IPS-18c (cell line): ENCODE results near the gene ESR1.

Experiments used
- H3K4me3 ChIP-seq: 2 replicates; pipeline ENCODE4 v1.7.0; 2013; ENCODE audit warnings: low read depth, mild to moderate bottlenecking, low read length, moderate library complexity; ENCODE audit not compliant: insufficient read depth
- H3K9me3 ChIP-seq: one replicate; pipeline ENCODE4 v1.6.1; 2013; ENCODE audit warnings: mild to moderate bottlenecking, low read length, moderate library complexity; ENCODE audit not compliant: control insufficient read depth, insufficient read depth

The ESR1 gene

DNA sequence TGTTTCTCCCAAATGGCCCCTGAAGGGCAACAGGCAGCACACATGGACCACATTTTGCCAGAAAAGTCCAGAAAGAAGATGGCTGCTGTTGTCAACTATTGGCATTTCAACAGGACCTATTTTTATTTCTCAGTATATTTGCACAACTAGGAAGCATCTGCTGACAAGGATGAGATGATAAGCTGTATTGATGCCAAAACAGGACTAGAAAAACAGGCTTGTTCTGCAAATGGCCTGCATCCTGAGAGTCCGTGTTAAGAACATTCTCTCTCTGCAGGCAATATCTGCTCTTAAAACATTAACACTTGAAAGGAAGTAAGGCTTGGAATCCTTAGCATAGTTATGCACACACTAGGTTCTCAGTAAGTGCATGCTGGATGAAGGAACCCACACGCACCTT lies 283.7 kb downstream of the ESR1 start:
- H3K4me3 ChIP-seq = no peak overlapping the region
- H3K9me3 ChIP-seq = no peaks in the 10 kb centered on the region

DNA sequence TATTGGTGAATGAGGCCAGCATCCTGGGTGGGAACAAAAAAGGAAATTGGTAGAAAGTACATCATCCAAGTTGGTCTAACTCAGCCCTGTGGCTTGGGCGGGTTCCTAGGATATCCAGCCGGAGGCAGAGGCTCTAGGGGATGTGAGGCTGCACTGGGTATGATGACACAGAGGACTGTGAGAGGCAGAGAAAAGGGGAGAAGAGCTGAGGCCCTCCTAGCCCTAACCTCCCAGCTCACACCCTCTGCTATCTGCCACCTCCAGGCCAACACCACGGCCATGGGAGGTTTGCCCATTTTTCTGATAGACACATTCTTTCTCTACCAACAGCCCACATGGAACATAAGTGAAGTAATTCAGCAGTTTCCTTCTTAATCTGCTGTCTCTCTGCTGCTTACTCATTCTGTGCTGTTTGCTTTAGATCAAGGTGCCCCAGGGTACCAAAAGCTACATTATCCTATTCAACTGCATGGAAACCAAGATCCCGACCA lies 284.4 kb downstream of the ESR1 start:
- H3K9me3 ChIP-seq = no peaks in the 10 kb centered on the region

DNA sequence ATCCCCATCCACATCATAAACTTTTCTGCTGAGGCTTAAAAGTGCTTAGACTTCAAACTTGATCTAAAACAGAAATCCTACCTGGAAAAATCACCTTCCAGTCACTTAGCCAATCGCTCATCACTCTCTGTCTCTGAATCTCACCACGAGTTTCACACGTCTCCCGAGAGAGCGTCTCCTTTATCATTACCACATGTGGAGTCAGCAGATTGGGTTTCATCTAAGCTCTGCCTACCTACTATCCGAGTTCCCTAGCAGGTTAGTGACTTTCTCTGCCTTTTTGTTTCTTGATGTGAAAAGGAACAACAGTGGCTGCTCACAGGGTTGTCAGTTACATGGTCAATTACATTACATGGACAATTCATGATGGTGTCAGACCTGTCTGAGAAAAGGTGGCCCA lies 286.2 kb downstream of the ESR1 start:
- H3K4me3 ChIP-seq = no peak overlapping the region

More for the DNA sequence above, 284.4 kb downstream of the ESR1 start:
- H3K4me3 ChIP-seq = no peak overlapping the region

DNA sequence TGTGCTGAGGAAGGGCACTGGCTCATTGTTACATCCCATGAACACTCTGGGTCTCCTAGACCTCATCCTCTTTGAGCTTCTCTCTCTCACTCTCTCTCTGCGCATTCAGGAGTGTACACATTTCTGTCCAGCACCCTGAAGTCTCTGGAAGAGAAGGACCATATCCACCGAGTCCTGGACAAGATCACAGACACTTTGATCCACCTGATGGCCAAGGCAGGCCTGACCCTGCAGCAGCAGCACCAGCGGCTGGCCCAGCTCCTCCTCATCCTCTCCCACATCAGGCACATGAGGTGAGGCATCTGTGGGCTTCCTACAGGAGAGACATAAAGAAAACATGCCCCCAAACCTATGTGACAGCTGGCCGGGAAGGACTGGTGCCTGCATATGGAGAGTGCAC lies 286.8 kb downstream of the ESR1 start:
- H3K4me3 ChIP-seq = no peak overlapping the region

More for the DNA sequence above, 286.2 kb downstream of the ESR1 start:
- no peaks in the 10 kb centered on the region for H3K9me3 ChIP-seq

DNA sequence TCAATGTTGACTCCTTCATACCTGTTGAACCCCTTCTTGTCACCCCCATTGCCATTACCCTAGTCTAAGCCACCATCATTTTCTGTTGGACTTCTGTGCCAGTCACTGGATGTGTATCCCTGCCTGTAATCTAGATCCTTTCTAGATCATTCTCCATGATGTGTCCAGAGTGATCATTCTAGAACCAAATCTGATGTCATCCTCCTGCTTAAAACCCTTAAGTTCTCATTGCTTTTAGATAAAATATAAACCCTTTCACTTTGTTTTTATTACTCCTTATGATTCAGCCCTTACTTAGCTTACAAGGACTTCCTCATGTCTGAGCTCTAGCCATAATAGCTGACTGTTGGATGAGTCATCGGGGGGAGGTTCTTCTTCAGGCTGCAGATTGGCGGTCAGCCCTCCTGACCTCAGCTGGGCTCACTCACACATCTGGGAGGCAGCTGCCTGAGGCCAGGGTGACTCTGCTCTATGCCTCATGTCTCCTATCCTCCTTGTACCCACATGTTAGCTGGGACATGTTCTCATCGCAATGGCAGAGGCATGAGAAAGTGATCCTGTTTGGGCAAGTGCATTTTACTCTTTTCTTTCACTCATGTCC lies 287.6 kb downstream of the ESR1 start:
- no peak overlapping the region for H3K4me3 ChIP-seq
- no peaks in the 10 kb centered on the region for H3K9me3 ChIP-seq

More for the DNA sequence above, 286.8 kb downstream of the ESR1 start:
- no peaks in the 10 kb centered on the region for H3K9me3 ChIP-seq

DNA sequence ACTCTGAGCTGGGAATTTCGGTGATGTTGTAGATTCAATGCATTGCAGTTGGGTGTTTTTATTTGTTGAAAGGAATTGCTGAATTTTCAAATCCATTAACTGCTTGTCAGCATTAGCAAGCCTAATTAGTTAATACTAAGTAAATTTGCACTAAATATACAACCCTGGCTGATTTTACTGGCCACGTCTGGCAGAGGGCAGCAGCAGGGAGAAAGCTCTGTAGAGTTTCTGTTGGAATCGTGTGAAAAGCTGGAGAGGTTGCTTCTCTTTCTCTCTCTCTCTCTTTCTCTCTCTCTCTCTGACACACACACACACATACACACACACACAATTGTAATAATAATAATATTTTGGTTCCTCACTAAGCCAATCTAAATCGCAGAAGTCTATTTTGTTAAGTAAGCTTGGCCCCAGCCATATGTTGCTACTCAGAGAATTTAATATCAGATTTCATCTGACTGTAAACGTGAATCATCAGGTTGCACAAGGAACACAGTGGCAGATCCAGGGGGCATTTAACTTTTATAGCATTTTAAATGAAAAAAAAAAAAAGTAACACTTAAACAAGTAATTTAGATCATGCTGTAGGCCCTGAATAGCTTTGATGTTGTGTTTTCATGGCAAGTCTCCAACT lies 289.5 kb downstream of the ESR1 start:
- H3K9me3 ChIP-seq = no peaks in the 10 kb centered on the region

DNA sequence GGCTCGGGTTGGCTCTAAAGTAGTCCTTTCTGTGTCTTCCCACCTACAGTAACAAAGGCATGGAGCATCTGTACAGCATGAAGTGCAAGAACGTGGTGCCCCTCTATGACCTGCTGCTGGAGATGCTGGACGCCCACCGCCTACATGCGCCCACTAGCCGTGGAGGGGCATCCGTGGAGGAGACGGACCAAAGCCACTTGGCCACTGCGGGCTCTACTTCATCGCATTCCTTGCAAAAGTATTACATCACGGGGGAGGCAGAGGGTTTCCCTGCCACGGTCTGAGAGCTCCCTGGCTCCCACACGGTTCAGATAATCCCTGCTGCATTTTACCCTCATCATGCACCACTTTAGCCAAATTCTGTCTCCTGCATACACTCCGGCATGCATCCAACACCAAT lies 291.2 kb downstream of the ESR1 start:
- H3K4me3 ChIP-seq = no peak overlapping the region
- no peaks in the 10 kb centered on the region for H3K9me3 ChIP-seq

More for the DNA sequence above, 289.5 kb downstream of the ESR1 start:
- H3K4me3 ChIP-seq = no peak overlapping the region

DNA sequence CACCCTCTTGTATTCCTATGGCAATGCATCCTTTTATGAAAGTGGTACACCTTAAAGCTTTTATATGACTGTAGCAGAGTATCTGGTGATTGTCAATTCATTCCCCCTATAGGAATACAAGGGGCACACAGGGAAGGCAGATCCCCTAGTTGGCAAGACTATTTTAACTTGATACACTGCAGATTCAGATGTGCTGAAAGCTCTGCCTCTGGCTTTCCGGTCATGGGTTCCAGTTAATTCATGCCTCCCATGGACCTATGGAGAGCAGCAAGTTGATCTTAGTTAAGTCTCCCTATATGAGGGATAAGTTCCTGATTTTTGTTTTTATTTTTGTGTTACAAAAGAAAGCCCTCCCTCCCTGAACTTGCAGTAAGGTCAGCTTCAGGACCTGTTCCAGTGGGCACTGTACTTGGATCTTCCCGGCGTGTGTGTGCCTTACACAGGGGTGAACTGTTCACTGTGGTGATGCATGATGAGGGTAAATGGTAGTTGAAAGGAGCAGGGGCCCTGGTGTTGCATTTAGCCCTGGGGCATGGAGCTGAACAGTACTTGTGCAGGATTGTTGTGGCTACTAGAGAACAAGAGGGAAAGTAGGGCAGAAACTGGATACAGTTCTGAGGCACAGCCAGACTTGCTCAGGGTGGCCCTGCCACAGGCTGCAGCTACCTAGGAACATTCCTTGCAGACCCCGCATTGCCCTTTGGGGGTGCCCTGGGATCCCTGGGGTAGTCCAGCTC lies 292.1 kb downstream of the ESR1 start:
- no peak overlapping the region for H3K4me3 ChIP-seq

DNA sequence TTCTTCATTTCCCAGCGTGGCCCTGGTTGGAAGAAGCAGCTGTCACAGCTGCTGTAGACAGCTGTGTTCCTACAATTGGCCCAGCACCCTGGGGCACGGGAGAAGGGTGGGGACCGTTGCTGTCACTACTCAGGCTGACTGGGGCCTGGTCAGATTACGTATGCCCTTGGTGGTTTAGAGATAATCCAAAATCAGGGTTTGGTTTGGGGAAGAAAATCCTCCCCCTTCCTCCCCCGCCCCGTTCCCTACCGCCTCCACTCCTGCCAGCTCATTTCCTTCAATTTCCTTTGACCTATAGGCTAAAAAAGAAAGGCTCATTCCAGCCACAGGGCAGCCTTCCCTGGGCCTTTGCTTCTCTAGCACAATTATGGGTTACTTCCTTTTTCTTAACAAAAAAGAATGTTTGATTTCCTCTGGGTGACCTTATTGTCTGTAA lies 292.7 kb downstream of the ESR1 start:
- no peaks in the 10 kb centered on the region for H3K9me3 ChIP-seq
- no peak overlapping the region for H3K4me3 ChIP-seq

More for the DNA sequence above, 292.1 kb downstream of the ESR1 start:
- no peaks in the 10 kb centered on the region for H3K9me3 ChIP-seq

DNA sequence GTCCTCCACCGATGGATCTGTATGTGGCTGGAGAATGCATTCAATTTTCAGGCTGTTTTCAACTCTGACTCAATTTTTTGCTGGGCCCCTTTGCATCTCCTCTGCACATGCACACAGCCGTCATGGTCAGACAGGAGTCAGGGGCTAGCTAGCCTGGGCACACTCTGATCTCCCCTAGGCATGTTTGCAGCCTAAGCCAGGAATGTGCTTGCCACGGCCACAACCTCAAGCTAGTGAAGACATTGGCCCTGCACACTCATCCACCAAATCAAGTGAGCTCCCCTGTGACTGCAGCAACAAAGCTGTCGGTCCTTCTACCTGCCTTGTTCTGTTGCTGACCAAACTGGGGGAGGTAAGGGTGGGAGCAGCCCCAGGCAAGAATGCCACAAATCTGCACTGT lies 300.5 kb downstream of the ESR1 start:
- Histone ChIP-seq H3K9me3 (no peaks in the 10 kb centered on the region), H3K4me3 (no peak overlapping the region)

DNA sequence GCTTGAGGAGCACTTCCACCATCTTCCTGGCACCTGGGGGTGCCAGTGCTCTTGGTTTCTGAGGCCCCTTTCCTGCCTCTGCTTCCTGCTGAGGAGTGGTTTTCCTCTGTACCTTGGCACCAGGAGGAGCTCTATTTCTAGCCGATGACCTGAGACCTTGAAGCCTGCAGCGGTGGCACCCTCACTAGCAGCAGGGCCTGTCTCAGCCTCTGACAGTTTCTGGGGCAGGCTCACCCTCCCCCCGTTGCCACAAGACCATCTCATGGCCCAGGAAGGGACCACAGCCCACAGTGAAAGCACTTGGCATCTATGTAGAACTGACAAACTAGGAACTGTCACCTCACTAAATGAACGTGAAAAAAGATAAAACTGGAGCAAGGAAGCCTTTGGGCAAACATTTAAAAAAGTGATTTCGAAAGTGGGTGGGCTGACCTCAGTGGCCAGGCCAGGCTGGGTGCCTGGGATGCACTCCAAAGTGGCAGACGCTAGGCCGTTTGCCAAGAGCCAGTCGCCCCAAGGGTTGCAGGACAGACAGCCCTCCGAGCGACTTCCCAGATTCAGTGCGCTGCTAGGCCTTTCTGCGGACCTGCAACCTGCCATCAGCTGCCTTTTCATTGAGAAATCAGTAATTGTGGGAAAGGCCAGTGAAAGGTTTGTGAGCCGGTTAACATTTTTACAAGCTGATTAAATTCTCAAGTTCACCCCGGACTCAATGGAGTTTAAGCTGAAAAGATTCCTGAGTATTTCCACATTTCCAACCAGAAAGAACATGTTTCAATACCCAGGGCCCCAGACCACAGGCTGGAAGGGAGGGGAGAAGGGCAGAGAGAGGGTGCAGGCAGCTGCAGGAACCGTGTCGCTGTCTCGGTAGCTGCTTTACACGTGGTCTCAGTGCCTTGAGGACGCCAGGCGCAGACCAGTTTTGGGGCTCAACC lies 303.7 kb downstream of the ESR1 start:
- H3K9me3 ChIP-seq = no peaks in the 10 kb centered on the region
- no peak overlapping the region for H3K4me3 ChIP-seq

DNA sequence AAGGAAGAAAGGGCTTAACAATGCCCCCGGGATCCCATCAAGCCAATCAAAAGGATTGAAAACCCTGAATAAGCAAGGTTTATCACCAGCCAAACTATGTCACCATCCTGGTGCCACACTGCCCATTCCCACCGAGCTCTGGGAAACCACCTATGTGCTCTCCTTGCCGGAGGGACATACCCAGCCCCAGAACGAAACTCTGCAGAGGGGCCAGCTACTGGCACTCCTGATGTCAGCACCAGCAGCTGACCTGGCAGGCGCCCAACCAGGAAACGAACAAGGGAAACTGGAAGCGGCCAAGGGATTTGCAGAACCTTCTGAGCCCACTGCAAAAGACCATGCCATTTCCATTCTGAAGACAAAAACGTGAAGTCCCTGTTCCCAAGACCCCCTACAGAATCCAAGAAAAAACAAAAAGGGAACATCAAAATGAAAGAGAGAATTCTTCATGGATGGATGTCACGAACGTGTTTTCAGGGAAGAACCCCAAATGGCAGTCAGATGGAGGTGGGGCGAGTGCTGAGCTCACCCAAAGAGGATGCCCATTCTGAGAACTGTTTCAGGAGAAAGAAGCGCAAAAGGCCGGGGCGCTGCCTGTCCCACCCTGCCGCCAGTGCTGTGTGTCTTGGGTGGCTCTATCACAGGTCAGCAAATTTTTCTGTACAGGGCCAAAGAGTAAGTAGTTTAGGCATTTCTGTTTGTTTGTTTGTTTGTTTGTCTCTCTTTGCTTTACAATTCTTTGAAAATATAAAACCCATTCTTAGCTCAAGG lies 305.2 kb downstream of the ESR1 start:
- Histone ChIP-seq H3K4me3 (no peak overlapping the region), H3K9me3 (no peaks in the 10 kb centered on the region)

DNA sequence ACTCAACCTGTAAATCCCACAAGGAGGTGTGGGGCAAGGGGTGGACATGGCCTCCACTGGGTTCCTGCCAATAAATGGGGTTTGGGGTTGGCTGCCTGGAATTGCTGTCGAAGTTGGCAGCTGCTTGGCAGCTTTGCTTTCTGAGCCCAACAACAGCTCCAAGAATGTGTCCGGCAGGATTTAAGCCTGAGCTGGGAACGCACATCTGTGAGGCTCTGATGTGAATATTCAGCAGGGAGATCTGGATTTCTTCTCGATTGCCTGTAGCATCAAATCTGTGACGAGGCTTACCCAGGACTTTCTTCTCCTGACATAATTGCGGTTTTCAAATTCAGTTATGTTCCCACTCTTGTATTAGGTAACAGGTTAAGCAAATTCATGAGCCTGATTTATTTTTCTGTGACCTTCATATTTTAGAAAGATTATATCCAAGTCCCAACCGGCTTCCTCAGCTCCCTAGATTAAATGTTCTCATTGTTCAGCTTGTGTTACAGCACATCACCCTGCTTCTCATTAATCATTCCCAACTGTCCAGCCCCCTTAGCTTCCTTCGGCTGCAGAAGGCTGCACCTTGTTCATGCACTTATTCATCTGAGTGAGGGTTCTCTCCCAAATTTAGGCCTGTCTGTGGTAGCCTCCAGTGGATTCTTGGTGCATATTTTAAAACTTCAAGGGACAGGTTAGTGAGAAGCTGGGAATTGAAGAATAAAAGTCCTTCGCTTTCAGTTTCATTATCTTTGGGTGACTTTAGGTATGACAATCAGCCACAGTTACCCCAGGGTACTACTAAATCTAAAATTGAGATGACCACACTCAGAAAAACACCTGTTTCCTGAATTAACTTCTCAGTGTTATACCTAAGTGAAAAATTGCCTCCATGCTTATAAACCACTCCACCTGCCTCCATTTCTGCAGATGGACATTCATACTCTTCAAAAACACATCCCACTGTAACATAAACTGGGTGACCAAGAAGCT lies 310.0 kb downstream of the ESR1 start:
- Histone ChIP-seq H3K4me3 (no peak overlapping the region), H3K9me3 (no peaks in the 10 kb centered on the region)

DNA sequence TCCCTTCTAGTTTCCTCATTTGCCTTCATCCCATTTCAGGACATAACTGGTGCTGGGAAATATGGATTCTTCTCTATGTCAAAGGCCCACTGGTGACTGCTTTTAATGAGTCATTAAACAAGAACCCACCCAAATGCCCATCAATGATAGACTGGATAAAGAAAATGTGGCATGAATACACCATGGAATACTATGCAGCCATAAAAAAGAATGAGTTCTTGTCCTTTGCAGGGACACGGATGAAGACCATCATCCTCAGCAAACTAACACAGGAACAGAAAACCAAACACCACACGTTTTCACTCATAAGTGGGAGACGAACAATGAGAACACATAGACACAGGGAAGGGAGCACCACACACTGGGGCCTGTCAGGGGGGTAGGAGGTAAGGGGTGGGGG lies 310.7 kb downstream of the ESR1 start:
- Histone ChIP-seq H3K9me3 (no peaks in the 10 kb centered on the region), H3K4me3 (no peak overlapping the region)

DNA sequence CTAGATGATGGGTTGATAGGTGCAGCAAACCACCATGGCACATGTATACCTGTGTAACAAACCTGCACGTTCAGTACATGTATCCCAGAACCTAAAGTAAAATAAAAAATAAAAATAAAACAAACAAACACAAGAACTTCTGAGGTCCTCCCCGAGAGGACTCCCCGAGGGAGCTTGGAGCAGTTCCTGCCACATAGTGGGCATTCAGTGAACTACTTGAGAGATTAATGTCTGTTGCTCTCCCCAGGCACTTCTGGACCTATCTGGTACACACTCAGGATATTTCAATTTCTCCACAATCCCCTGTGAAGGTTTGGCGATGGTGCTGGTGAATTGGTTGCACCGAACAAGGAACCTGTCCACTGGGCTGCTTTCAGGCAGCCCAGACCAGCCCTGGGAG lies 311.2 kb downstream of the ESR1 start:
- Histone ChIP-seq H3K4me3 (no peak overlapping the region), H3K9me3 (no peaks in the 10 kb centered on the region)
